K562 treated with DMSO at 1 percent for 12 hours (cell line): ENCODE measurements around the gene NOTCH4. TPM values are rescaled to one million over a fixed set of nuclear protein-coding genes. Genes with fewer than 3 reads are reported as not detected.

ENCODE experiments used
- total RNA-seq: library from RNA; unstranded; fragments of 300-600 nt; gene quantifications from 2 replicates; pipeline ENCODE4 v1.2.3, GENCODE V29; 2022; ENCODE audit not compliant: insufficient read depth

The NOTCH4 gene
- total RNA-seq, result 2.4 and 3.7 TPM in 2 replicates

DNA sequence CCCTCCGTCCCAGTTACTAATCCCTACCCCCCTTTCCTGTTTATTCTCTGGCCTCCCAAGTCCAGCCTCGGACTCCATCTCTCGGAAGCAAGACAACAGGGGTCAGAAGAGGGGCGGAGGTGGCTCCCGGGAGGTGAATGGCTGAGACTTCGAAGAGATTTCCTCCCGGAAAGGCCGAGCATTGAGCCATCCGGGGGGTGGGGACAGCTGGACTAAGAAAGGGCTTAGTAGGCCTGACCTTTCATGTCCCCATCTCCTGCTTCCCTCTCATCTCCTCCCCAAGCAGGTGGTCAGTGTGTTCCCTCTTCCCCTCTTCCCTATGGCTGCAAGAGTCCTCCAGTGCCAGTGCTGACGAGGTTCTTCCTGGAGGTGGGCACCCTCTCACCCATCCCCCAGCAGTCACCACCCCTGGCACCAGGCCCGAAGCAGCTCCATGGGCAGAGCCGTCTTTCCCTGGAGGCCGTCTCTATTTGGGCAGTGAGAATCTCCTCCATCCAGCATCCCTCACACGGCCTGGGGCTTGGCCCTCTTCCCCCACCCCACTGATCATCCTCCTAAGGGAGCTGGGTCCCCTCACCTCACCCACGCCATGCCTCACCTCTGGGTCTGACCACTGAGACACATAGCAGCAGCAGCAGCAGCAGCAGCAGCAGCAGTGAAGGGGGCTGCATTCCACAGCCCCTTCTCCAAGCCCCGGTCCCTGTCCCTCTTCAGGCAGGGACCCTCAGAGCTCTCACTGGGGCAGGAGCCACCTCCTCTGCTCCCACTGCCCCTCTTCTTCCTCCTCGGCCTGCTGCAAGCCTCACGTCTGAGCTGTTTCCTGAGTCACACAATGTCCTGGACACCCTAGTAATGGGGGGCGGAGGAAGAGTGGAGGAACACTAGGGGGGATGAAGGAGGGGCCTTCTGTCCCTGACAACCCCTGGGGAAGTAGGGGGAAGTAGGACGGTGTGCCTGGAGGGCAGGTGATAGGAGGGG lies at the start of gene NOTCH4:
Gene NOTCH4, minus strand, starts transcription at position 810 of the 978 bp plus-strand sequence. Its CDS starts 139 bp downstream, at position 671.

DNA sequence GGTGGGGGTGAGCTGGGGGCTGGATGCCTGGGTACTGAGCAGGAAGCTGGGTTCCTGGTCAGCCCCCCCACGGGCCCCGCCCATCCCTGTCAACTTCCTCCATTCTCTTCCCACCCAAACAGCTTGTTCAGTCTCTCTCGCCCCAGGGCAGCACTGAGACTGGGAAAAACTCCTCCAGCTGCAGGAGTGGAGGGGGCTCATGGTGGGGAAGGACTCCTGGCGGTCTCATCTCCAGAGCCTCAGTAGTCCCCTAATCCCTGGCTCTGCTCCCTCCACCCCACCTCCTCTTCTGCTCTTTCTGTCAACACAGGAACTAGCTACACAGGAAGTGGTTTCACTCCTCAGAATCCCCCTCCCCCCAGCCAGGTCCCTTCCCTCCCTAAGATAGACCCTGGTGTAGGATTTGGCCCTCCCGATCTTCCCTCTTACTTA lies 31.2 kb downstream of the NOTCH4 start, which contains the start of gene GPSM3:
Gene GPSM3, minus strand, starts transcription at position 36 of the 432 bp plus-strand sequence. CDS start 130 bp downstream, outside the sequence.

DNA sequence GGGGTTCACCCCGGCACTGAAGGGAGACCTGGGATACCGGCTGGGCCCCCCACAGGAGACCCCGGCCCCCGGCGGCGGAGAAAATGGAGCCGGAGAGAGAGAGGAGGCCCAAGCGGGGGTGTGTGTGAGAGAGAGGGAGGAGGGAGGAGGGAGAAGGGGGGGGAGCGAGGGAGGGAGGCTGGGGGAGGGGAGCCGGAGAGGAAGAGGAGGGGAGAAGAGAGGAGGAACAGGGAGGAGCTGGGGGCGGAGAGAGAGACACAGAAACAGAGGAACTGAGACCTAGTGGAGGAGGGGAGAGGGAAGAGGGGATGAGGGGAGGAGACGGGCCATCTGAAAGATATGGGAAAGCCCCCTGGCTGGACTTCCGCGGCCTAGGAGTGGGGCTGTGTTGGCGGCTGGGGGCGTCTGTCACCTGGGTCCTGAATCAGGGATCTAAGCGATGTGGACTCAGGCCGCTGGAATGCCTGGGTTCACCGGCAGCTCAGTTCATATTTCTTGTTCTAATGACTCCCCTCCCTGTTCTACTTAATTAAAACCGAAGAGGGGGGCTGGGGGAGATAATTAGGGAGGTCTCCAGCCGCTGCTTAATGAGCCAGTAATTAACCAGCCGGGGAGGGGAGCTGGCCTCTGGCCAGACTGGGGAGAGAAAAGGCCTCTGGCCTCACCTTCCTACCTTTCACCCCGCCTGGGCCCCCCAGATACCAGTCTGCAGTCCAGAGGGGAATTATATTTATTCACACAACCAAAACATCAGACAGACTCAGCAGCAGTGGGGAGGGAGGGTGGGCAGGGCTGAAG lies 33.6 kb downstream of the NOTCH4 start, which contains the start of gene PBX2:
Gene PBX2, minus strand, starts transcription at position 149 of the 798 bp plus-strand sequence. CDS start 287 bp downstream, outside the sequence.

DNA sequence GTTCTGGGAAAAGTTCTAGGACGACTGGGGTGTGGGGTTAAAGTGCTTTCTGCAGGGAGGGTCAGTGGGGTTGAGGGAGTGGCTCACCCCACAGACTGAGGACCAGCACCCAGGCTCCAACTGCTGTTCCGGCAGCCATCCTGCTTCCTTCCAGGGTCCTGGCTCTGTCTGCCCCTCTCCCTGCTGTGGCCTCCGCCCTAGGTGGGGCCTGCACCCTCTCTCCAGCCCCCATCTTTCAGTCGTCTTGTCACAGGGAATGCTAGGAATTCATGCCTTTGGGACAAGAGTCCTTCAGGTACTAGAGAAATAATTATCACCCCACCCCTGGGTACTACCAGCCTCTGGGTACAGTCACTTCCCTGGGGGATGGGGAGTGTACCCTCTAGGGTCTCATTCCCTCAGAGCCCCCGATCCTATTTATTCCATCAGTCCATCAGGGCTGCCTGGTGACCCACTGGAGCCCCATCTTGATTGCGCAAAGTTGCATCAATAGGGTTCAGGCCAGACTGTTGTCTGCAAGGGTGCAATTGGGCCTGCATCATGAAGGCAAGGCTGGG lies 39.7 kb downstream of the NOTCH4 start, which contains the start of gene AGER:
Gene AGER, minus strand, starts transcription at position 170 of the 557 bp plus-strand sequence. Its CDS starts 31 bp downstream, at position 139.

DNA sequence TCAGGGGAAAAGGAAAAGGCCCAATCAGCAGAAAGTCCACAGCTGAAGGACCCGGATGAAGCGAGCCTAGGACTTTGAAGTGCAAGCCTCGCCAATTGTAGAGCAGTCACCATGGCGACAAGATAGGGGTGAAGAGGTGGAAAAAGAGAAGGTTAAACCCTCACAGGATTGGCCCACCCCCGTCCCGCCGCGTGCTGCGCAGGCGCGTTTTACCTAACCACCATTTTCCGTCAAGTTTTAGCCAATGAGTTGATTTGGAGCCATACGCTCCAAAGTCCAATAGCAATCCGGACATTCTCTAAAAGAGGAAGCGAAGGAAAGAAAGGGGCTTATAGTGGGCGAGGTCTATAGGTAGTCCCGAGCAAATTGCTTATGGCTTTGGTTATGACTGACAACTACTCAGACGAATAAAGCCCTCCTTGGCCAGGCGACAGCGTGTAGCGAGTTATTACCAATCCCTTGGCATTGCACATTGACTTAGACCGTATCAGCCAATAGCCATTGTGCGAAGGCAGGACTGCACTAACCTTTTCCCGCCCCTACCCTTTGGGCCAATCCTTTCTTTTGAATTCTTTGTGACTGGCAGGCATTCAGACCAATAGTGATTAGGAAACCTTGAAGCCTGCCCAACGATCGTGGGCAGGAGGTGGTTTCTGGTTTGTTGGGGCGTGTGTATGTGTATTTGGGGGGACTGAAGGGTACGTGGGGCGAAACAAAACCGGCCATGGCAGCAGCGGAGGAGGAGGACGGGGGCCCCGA lies 45.9 kb downstream of the NOTCH4 start, which contains the start of gene RNF5:
Gene RNF5, plus strand, starts transcription at position 618 of the 759 bp plus-strand sequence. Its CDS starts 107 bp downstream, at position 725.

DNA sequence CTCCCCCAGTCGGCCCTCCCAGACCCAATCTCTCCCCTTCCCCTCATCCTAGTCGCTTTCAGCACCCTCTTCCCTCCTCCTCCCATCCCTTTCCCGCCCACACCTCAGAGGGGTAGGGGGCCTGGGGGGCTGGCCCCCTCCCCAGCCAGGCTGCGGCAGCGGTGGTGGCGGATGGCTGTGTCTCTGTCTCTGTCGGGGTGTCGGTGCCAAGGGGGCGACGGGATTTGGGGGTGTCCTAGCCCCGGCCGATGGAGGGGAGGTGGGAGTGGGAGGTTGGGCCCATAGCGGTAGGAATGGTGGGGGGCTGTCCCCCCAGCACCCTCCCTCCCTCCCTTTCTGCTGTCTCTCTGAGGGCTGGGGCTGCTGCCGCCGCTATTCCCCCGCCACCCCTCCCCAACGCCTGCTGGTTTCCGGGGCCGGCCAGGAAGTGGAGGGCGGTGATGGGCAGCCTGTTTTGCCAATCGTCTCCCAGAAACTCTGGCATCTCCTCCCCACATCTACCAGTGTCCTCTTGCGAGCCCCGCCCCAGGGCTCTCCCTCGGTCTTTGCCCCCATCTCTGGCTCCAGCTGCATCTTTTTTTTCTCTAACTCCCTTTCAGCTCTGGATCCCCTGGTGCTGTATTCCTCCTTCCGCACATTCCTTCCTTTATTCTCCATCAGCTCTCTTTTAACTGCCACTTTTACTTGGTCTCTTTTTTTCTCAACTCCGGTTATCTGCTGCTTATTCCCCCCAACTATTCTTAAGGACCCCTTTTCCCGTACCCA lies 48.0 kb downstream of the NOTCH4 start, which contains the start of gene AGPAT1:
Gene AGPAT1, minus strand, starts transcription at position 374 of the 765 bp plus-strand sequence. CDS start 4,588 bp downstream, outside the sequence.

DNA sequence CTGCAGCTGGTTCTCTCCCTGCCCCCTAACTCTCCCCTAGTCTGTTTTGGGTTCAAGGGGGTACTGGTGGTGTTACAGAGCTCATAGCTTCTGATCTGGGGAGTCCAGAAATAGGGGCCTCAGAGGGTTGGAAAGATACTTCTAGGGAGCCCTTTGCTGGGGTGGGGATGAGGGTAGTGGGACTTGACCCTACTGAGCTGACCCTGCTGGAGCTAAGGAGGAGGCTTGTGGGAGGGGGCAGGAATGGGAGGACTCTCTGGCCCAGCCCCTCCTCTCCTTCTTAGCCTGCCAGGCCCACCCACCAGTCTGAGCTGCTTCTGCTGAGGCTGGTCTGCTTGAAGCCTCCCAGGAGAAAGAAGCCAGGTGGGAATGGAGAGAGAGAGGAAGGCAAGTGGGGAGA lies 59.6 kb downstream of the NOTCH4 start, which contains the start of gene EGFL8:
Gene EGFL8, plus strand, starts transcription at position 301 of the 400 bp plus-strand sequence. CDS start 1,571 bp downstream, outside the sequence.

DNA sequence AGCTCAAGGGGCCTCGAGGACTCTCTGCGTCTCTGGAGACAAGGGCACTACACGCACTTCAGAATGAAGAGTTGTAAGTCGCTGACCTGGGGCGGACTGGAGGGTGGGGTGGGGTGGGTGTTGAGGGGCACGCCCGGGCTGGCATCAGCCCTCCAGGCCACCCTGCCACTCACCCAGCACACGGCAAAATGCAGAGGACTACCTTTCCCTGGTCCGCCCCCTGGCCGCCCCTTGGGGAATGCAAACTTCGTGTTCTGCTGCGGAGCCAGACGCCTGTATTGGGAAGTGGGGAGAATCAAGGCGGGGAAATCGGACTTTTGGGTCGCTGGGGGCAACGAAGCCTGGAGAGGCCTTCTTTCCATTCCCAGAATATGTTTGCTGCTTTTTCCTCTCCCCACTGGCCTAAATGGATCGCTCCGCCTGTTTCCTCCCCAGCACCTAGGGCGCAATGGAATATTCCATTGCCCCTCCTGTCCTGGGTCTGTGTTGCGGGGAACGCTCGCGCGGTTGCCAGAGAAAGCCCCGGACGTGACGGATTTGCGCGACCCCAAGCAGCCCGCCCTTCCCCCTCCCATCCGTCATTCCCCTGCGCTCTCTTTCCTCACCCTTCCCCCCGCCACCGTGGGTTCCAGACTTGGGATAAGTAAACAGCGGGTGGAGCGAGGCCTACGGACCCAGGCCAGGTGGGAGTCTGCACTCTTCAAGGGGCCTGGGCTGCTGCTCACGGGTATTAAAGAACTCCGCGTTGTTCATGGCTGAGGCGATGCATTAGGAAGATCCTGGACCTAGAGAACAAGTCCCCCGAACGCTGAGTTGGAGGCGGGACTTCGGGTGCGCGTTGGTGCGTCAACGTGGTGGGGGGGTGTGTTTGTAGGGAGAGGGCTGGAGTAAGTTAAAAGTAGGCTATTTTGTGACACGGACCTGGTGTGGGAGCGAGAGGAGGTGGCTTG lies 70.0 kb downstream of the NOTCH4 start, which contains the start of gene PPT2:
Gene PPT2, plus strand, starts transcription at position 578 of the 950 bp plus-strand sequence. CDS start 454 bp downstream, outside the sequence.

DNA sequence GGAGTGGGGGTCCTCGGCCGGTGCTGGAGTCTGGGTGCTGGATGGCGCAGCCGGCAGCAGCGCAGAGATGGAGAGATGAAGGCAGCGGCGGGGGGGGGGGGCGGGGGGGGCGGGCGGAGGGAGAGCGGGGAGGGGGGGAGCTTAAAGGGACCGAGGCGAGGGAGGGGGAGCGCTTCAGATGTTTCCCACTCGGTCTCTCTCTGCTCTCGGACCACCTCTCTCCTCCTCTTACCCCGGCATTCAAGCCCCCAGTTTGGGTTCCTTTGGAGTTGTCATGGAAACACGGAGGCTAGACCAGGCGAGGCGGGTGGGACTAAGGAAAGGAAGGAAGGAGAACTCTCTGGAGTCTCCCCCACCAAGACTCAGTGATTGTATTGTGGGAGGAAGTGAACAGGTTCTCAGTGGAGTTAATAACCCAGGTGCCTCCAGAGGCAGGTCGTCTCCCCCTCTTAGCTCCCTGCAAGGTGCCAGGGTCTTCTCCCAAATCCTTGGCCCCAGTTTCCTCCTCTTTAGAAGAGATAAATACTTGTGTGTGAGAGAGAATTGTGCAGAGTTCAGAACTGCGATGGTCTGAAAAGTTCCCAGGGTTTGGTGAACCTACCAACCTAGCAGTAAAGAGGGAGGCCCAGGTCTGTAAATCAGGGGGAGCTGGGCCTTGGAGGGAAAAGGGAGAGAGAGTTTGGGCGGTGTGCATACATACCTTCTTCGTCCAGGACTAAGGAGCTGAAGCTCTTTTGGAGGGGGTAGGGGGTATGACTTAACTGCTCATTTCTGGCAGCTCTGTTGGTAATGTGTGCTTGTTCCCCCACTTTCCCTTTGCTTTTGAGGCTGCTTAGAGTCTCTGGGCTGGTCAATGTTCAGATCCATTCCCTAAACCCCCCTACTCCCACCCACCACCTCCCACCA lies 71.8 kb downstream of the NOTCH4 start, which contains the start of gene PRRT1:
Gene PRRT1, minus strand, starts transcription at position 77 of the 906 bp plus-strand sequence. CDS start 112 bp downstream, outside the sequence.

Other genes with a start within 250 kb of the NOTCH4 start
- 1.9 and 6.4 TPM in 2 replicates for gene C4A, start 242.0 kb downstream of the NOTCH4 start, total RNA-seq
- gene C4B, start 209.3 kb downstream of the NOTCH4 start, total RNA-seq, result 3.6 and 5.9 TPM in 2 replicates
- 0.72 TPM in 1 of 2 replicates, not detected in the other for gene CYP21A2, start 185.7 kb downstream of the NOTCH4 start, total RNA-seq
- gene TNXB, start 114.7 kb downstream of the NOTCH4 start, total RNA-seq, result 19.3 and 23.3 TPM in 2 replicates
- gene ATF6B, start 95.8 kb downstream of the NOTCH4 start, total RNA-seq, result 63.5 and 117 TPM in 2 replicates
- 21.4 and 31.3 TPM in 2 replicates for gene FKBPL, start 93.8 kb downstream of the NOTCH4 start, total RNA-seq
- 3.4 and 11.2 TPM in 2 replicates for gene PRRT1, start 72.1 kb downstream of the NOTCH4 start, total RNA-seq
- 31.6 and 41.3 TPM in 2 replicates for gene PPT2, start 69.9 kb downstream of the NOTCH4 start, total RNA-seq
- 9.4 and 17.1 TPM in 2 replicates for gene EGFL8, start 59.5 kb downstream of the NOTCH4 start, total RNA-seq
- gene AGPAT1, start 48.0 kb downstream of the NOTCH4 start, total RNA-seq, result 99.4 and 156 TPM in 2 replicates
- 263 and 302 TPM in 2 replicates for gene RNF5, start 45.7 kb downstream of the NOTCH4 start, total RNA-seq
- 5.5 and 8.8 TPM in 2 replicates for gene AGER, start 39.8 kb downstream of the NOTCH4 start, total RNA-seq
- gene PBX2, start 33.9 kb downstream of the NOTCH4 start, total RNA-seq, result 28.1 and 63.5 TPM in 2 replicates
- gene GPSM3, start 31.4 kb downstream of the NOTCH4 start, total RNA-seq, result 48.7 and 51.1 TPM in 2 replicates
- gene TSBP1, start 147.8 kb upstream of the NOTCH4 start, total RNA-seq, result not detected in 2 replicates
- gene BTNL2, start 183.1 kb upstream of the NOTCH4 start, total RNA-seq, result not detected in 2 replicates
- gene HLA-DRA, start 215.8 kb upstream of the NOTCH4 start, total RNA-seq, result not detected in 2 replicates